NCI-H1417 treated with DMSO at 0.1 percent for 48 hours (cell line): ENCODE measurements around the gene XRN1.
"Not testable (repeated sequence)": the region's sequence is repeated elsewhere in the genome, so short reads cannot be mapped to it uniquely, and the experiment has no call there.

ENCODE experiments used
- DNase-seq: peaks from one replicate; lab custom pipeline; 2025; lab: John Stamatoyannopoulos, UW

XRN1 gene

DNA sequence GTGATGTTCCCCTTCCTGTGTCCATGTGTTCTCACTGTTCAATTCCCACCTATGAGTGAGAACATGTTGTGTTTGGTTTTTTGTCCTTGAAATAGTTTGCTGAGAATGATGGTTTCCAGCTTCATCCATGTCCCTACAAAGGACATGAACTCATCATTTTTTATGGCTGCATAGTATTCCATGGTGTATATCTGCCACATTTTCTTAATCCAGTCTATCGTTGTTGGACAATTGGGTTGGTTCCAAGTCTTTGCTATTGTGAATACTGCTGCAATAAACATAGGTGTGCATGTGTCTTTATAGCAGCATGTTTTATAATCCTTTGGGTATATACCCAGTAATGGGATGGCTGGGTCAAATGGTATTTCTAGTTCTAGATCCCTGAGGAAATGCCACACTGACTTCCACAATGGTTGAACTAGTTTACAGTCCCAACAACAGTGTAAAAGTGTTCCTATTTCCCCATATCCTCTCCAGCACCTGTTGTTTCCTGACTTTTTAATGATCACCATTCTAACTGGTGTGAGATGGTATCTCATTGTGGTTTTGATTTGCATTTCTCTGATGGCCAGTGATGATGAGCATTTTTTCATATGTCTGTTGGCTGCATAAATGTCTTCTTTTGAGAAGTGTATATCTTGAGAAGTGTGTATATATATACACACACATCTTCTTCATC lies 123.4 kb downstream of the XRN1 start:
- not testable (repeated sequence) for DNase-seq

- no peak for DNase-seq
Measured at GRCh38 chr3:142319912-142320311, 127.9 kb downstream of the XRN1 start.

DNA sequence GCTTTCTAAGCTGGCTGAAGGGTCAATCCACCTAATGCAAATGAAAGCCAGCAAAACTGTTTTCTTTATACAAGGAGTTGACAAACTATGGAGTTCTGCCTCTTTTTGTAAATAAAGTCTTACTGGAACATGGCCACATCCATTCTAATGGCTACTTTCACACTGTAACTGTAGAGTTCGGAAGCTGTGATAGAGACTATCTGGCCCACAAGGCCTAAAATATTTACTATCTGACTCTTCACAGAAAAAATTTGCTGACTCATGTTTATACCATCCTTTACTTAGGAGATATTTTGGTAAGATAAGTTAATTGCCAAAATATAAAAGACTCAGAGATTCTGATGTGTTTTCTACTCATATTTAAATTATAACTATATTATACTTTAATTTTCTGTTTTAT lies 128.7 kb downstream of the XRN1 start:
- DNase-seq, result no peak

- no peak for DNase-seq
Measured at GRCh38 chr3:142318331-142318730, 129.5 kb downstream of the XRN1 start.

DNA sequence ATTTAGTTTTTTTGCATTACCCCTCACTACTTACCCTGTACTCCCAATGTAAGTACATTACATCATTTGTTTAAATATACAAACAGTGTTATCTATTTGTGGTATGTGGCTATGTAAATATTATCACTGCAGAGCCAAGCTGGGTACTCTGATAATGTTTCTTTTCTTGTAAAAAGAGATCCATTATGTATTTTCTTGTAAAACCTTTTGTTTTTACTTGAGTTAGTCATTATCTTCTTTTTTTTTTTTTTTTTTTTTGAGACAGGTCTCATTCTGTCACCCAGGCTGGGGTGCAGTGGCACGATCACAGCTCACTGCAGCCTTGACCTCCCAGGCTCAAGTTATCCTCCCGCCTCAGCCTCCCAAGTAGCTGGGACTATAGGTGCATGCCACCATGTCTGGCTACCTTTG lies 131.9 kb downstream of the XRN1 start:
- DNase-seq, result not testable (repeated sequence)

DNA sequence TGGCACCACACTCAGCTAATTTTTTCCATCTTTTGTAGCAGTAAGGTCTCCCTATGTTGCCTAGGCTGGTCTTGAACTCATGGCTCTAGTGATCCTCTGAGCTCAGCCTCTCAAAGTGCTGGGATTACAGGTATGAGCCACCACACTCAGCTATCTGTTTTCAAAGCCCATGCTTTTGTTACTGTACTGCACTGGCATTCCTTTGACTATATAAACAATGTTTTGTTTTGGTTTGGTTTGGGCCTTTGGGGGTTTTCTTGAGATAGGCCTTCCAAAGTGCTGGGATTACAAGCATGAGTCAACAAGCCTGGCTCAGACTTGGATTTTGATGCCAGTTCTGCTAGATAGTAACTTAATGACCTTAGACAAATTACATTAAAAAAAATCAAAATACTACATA lies 132.8 kb downstream of the XRN1 start:
- no peak for DNase-seq

DNA sequence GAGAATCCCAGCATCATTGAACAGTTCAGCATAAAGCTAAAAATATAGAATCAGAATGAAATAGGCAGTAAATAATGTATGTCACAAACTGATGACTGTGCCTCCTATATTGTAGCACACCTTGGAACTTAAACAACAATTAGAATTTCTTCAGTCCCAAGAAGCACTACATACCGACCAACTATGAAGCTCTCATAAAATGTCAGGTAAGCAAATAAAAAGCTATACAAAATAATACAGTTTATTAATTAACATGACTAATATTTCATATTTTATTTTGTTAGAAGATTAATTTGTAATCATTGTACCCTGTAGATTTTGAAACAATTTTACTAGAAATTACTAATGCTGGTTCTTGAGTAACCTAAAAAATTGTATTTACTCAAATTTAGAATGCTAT lies 137.4 kb downstream of the XRN1 start:
- DNase-seq, result no peak

GRCh38 chr3:142302847-142303246 lies 145.0 kb downstream of the XRN1 start:
- not testable (repeated sequence) for DNase-seq

GRCh38 chr3:142298626-142299025 lies 149.2 kb downstream of the XRN1 start:
- DNase-seq, result no peak

GRCh38 chr3:142296507-142296906 lies 151.3 kb downstream of the XRN1 start:
- DNase-seq, result no peak

- DNase-seq, result no peak
Measured at GRCh38 chr3:142287866-142288638, 159.8 kb downstream of the XRN1 start.

GRCh38 chr3:142285083-142285517 lies 162.7 kb downstream of the XRN1 start:
- DNase-seq, result no peak

- DNase-seq, result no peak
Measured at GRCh38 chr3:142282503-142282902, 165.3 kb downstream of the XRN1 start.

DNA sequence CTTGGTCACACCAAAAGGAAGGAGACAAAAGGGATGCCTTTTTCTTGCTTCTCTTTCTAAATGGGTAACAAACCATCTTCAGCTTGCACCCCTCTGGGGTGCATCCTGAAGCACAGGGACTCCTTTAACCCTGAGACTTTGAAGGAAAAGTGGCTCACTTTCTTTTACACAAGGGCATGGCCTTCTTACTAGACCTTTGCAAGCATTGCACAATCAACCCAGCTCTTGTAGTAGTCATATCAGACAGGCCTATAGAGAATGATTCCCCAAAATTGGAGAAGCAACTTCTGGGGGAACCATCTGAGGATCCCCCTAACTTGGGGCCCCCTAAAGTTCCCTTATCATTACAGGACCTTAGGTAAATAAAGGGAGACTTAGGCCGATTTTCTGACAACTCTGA lies 166.4 kb downstream of the XRN1 start:
- DNase-seq, result no peak

DNA sequence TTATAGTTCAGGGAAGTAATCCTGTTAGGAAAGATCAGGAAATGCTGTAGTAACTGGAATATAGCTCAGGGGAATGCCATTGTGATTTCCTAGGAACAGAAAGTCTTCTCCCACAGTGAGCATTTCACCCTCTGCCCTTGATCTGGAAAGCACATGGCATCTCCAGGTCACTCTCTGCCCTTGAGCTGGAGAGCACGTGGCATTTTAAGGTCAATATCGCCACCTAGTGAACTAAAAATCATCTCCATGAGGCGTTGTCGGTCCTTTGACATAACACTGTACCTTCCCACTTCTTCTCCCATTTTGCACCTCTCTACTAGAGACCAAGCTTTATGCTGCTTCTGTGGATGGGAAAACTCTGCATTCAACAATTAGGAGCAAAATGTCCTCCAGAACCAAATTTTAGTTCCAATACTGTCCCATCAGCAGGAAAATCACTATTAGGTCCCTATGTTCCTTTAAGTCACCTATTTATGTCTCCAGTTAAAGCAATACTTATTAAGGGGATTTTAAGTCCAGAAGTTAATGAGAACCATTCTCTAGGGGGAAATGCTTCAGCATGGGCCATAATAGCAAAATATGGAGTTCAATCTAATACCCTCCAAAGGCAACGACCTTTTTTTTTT lies 167.8 kb downstream of the XRN1 start:
- peak; percentile 31 for DNase-seq

- no peak for DNase-seq
Measured at GRCh38 chr3:142278451-142278850, 169.4 kb downstream of the XRN1 start.

DNA sequence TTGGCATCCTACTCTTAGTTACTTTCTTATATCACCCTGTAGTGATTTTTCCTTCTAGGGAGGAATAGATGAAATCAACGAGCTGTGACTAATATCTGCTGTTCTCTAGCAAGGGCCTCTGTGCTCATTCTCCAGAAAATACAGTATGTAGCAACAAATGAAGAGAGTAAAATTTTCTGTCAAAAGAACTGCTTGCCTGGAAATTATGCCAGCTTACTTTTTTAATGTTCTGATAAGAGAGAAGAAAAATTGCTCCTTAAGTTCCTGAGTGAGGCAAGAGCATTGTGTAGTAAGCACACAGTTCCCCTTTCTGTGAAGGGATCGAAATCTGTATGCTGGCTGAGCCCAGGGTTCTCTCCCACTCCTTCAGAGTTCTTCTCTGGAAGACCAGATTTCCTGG lies 171.1 kb downstream of the XRN1 start:
- no peak for DNase-seq

GRCh38 chr3:142275856-142276255 lies 172.0 kb downstream of the XRN1 start:
- no peak for DNase-seq

DNA sequence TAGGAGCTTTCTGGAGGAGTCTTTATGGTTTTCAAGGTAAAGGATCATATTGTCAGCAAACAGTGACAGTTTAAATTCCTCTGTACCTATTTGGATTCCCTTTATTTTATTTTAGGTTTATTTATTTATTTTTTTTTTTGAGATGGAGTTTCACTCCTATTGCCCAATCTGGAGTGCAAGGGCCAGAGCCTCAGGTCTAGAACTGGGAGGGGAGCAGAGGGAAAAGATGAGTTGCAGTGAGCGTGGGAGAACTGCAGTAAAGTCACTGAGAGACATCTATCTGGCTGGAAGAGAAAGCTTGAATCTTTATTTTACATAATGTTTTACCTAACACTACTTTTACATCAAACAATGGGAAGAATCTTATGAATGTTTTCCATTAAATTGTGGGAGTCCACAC lies 172.9 kb downstream of the XRN1 start:
- DNase-seq, result no peak

DNA sequence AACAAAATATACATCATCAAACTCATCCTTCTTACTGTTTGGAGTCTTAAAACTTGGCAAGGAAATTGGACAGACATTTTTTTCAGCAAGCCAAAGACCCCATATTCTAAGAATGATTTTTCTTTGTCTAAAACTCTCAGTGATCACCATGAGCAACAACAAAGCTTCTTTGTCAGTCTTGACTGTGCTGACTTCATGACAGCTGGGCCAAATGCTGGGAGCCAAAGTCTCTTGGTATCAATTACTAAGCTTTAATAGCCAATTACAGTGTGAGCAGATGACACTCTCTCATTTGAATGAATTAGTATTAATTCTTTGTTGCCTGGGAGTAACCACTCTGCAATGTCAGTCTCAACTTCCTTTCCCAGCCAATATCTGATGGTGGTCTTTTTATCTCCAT lies 174.3 kb downstream of the XRN1 start:
- no peak for DNase-seq

- DNase-seq, result no peak
Measured at GRCh38 chr3:142272200-142272891, 175.5 kb downstream of the XRN1 start.

- no peak for DNase-seq
Measured at GRCh38 chr3:142270407-142270806, 177.4 kb downstream of the XRN1 start.

DNA sequence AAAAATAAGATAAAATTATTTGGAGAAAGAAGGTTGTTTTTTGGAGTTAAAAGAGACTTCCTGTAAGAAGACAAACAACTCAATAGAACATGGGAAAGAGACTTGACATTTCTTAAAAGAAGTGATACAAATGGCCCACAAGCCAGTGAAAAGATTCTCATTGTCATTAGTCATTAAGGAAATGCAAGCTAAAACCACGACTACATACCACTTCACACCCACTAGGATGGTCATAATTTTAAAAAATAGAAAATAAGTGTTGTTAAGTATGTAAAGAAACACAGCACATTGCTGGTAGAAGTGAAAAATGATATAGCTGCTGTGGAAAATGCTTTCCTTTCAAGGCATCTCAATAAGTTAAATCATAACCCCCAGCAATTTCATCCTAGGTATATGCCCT lies 178.1 kb downstream of the XRN1 start:
- no peak for DNase-seq
